Tibial nerve (tissue), 4 donors: Measurements from ENCODE around the gene PLP2.

ENCODE experiments used
- EP300 ChIP-seq, 2 donors: sonication (generic); formaldehyde crosslinking; IDR thresholded peaks; one replicate each; pipeline ENCODE4 v1.6.1; 2017; ENCODE audit warnings: antibody characterized with exemption in 2 of 2, mild to moderate bottlenecking in 1 of 2
- POLR2A ChIP-seq, 2 donors: fragments of 450-650 bp; IDR thresholded peaks; one replicate each; pipeline ENCODE4 v1.6.1; 2017; ENCODE audit warnings: antibody characterized with exemption in 2 of 2, mild to moderate bottlenecking in 2 of 2, moderate library complexity in 2 of 2
- TF ChIP-seq, protein P1 (sequence below), 5 experiments: fragments of 200-600 bp in 3 of 5; fragments of 450-650 bp in 2 of 5; sonication (generic) in 3 of 5; IDR thresholded peaks; one replicate each; pipeline ENCODE4 v1.5.1; 2016 to 2019; ENCODE audit warnings: antibody characterized with exemption in 5 of 5, mild to moderate bottlenecking in 3 of 5, moderate library complexity in 2 of 5

DNA sequence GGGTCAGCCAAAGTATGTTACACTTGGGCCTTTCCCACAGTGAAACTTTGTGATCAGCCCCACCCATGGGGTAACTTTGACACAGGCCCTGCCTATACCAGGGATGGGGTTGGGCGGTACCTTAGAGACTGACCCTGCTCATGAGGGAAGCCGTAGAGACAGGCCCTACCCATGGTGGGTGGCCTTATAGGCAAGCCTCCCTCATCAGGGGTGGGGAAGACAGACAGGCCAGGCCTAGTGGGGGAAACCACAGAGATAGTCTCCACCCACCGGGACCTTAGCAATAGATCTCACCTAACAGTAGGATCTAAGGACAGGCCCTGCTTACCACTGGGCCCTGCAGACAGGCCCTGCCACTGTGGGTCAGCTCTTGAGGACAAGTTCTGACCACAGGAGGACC is 6.8 kb downstream of the PLP2 start:
- no peak for TF ChIP-seq POLR2A (IDR thresholded peaks at IDR 0.05)
- no peak for TF ChIP-seq EP300 (IDR thresholded peaks at IDR 0.05)
- TF ChIP-seq, protein P1, sequence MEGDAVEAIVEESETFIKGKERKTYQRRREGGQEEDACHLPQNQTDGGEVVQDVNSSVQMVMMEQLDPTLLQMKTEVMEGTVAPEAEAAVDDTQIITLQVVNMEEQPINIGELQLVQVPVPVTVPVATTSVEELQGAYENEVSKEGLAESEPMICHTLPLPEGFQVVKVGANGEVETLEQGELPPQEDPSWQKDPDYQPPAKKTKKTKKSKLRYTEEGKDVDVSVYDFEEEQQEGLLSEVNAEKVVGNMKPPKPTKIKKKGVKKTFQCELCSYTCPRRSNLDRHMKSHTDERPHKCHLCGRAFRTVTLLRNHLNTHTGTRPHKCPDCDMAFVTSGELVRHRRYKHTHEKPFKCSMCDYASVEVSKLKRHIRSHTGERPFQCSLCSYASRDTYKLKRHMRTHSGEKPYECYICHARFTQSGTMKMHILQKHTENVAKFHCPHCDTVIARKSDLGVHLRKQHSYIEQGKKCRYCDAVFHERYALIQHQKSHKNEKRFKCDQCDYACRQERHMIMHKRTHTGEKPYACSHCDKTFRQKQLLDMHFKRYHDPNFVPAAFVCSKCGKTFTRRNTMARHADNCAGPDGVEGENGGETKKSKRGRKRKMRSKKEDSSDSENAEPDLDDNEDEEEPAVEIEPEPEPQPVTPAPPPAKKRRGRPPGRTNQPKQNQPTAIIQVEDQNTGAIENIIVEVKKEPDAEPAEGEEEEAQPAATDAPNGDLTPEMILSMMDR (IDR thresholded peaks at IDR 0.05) = no peak
